HUDEP-2 (cell line): ENCODE data around the gene PDGFA.

Experiments
- DNase-seq, 76 experiments: peaks; one replicate each; lab custom pipeline; 2025; ENCODE audit not compliant: unreplicated experiment in 76 of 76; lab: John Stamatoyannopoulos, UW

Gene PDGFA

DNA sequence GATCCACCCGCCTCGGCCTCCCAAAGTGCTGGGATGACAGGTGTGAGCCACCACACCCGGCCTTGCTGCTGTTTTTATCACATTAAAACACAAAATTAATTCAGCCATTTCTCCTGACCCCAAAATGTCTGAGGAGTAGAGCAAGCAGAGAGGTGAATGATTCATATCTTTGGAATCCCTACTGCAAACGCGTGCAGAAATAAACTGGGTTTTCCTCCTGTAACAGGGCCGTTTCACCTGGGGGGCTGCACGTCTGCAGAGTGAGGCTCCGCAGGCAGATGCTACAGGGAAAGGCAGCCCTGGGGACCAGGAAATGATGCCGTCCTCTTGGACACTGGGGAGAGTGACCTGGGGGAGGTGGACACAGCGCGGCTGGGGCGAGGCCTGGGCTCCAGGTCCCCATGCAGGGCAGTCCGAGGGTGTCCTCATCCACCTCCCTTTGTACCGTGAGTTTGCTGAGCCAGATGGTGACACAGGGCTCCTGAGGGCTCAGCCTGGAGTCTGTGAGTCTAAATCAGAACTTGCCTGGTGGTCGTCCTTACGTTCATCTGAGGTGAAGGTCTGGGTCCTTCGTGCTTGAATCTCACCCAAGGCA, 41.9 kb downstream of the PDGFA start:
- no peak for DNase-seq

DNA sequence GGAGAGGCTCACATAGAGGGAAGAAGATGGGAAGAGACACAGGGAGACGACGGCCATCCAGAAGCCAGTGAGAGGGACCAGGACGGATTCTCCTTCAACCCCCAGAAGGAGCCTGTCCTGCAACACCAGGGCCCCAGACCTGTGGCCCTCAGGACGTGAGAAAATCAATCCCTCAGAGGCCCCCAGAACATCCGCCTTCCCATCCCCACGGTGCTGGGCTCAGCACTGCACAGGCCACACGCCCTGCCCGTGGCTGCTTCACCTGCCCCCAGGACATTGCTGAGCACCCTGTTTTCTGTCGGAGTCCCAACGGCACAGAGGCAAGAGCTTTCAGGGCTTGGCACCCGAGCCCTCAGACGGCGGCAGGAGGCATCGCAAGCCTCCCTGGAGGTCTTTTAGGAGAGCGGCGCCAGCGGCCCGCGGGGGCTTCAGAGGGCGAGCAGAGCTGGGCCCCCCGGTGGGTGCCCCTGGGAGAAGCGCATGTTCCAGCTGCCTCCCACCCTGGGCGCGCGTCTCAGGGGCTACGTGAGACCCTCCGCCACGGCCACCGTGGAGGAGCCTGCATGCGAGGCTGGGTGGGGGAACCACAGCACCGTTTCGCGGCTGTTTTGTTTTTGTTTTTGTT, 42.8 kb downstream of the PDGFA start:
- DNase-seq = no peak

DNA sequence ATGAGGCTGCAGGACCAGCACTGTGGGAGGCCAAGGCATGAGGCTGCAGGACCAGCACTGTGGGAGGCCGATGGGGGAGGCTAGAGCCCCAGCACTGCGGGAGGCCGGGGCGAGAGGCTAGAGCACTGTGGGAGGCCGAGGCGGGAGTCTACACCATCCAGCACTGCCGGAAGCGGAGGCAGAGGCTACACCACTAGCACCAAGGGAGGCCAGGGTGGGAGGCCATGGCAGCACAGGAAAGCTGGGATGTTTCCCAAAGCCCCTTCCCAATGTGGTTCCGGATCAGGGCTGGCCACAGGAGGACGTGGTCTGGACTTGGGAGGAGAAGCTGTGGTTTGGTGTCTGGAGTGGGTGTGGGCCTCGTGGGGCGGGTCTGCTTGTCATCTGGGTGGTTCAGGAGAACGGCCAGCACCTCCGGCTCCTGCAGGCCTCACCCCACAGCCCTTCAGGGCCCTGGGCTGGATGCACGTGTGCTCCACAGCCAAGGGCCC, 43.6 kb downstream of the PDGFA start:
- DNase-seq = no peak

DNA sequence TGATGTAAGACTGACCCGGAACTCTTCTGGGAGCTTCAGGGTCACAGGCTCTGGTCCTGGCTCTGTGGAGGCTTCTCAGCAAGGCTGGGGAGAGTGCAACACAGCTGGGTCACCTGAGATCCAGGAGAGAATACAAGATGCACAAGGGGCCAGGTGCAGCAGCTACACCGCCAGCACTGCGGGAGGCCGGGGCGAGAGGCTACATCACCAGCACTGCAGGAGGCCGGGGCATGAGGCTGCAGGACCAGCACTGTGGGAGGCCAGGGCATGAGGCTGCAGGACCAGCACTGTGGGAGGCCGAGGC, 44.3 kb downstream of the PDGFA start:
- no peak for DNase-seq

DNA sequence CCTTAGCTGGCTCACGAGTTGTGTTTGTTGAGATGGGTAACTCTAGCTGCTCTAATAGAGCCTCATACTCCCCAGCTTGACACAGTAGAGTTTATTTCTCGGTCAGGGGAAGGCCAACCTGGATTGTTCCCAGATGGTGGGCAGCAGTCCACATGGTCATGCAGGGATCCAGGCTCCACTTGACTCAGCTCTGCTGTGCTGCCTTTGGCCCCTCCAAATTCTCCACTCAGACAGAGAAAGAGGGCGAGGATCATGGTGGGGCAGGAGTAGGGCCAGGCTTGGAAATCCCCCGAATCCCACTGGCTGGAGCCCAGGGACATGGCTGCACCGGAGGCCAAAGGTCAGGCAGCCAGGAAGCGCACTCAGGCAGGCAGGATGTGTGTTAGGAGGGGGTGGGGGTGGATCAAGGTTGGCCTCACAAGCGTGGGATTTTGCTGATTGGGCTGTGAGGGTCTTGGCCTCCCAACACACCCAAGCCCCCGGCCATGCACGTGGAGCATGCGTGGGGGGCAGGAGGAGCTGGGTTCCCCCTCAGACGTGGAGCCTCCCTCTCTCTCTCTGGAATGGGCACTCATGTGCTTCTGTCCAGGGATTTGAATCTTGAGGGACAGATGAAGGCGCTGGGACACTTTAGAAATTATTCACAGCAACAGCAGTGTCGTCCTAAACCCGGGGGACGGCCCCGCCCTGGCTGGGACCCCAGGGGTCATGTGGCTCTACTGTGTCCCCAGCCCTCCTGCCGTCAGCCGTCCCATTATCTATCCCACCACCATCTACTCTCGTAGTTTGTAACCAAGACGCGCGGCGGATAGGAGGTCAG, 44.8 kb downstream of the PDGFA start:
- no peak for DNase-seq

DNA sequence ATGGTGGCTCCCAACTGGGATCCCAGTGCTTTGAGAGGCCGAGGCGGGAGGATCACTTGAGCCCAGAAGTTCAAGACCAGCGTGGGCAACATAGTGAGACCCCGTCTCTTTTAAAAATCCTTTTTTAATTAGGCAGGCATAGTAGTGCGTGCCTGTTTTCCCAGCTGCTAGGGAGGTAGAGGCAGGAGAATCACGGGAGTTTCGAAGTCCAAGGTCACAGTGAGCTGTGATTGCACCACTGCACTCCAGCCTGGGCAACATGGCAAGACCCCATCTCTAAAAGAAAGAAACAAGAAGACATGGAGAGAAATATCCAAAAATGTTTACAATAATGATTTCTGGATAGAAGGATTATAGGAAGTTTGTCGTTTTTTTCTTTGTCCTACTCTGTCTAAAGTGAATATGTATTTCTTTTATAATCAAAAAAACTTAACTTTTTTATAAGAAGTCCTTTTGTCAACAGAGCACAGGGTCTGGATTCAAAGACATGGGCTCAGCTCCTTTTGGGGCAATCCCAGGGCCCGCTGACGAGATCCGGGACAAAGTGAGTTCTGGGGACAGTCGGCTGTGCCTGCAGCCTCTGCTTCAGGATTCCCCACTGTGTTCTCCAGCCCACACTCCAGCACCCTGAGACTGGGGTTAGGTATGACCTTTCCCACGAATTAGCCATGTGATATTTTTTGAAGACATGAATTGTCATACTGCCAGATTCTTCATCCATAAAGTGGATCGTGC, 45.6 kb downstream of the PDGFA start:
- DNase-seq = no peak

DNA sequence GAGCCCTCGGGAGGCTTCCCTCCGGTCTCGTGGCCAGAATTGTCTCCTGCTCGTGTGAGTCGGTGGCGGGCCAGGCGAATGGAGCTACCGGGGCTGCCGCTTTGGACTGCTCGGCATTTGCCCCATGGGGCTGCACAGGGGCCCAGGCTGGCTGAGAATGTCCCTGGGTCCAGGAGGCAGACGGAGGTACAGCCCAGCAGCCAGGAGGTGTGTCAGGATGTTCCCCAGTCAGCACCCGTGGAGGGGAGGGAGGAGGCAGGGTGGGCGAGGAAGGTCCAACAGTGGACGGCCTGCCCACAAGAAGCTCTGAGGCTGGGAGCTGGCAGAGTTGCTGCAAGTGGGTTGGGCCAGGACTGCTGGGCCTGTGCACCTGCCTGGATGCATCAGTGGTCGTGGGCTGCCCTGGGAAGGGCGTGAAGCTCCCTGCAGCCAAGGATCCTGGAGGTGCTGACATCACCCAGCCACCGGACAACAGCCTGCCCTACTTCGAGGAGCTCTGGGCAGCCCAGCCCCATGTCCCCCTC, 46.4 kb downstream of the PDGFA start:
- DNase-seq = no peak

DNA sequence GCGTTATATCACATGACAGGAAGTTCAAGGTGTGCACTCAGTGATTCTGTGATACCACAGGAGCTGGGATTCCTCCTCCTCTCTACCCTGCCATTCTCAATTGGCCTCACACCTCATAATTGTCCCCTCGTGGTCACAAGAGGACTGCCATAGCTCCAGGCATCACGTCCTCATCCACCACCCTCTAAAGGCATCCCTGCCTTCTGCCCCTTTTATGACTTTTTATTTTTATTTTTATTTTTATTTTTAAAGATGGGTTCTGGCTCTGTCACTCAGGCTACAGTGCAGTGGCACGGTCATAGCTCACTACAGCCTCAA, 47.0 kb downstream of the PDGFA start:
- DNase-seq = no peak

DNA sequence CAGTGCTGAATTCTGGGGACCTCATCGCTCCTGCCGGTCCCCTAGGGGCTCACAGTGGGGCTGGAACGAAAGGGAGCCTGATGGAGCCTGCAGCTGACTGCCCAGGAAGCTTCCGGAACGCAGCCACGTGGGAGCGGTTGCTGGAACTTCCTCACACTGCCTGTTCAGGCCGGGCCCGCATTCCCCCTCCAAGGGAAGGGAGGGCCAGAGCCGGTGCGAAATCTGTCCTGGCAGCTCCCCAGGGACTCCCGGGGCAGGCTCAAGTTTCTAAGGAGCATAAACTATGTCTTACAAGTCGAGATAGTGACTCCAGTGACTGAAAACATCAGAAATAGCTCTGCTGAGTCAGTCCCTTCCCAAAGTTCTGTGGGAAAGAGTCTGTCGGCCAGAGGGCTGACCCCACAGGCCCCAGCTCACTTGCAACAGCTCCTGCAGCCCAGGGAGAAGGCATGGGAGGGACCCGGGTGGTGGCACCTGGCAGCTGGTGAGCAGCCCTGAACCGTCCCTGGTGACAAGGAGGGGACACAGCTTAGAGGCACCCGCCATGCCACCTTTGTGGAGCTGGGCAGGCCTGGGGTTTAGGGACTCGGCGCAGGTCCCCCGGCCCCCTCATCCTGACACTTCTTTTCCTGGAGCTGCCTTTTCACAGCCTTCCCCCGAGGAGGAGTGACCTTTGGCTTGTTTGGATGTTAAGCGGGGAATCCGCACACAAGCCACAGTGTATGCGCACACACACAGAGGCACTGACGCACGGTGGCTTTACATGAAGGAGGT, 47.6 kb downstream of the PDGFA start:
- no peak for DNase-seq

DNA sequence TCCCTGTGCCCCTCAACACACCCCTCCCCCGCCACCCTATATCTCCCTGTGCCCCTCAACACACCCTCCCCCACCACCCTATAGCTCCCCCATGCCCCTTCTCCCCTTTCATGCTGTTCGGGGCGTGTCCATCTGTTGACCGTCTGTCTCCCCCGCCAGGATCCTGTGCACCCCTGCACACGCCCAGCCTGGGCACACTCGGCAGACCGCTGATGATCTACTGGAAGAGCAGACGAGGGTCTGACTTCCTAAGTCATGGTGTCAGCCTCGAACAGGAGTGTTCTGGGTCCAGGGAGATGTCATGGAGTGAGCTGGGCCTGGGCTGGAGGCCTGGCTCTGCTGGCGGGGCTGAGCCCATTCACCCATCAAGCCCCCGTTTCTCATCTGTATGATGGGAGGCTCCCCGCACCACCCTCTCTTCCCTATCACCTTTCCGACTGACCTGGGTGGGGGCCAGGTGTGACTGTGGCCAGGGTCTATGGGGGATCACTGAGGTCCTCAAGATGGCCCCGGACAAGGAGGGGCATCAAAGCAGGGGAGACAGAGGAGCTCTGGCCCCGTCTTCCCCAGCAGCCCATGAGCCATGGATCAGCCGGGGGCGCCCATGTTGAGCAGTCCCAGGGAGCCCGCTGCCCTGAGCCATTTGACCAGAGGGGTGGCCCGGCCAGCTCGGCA, 48.3 kb downstream of the PDGFA start:
- DNase-seq = no peak

DNA sequence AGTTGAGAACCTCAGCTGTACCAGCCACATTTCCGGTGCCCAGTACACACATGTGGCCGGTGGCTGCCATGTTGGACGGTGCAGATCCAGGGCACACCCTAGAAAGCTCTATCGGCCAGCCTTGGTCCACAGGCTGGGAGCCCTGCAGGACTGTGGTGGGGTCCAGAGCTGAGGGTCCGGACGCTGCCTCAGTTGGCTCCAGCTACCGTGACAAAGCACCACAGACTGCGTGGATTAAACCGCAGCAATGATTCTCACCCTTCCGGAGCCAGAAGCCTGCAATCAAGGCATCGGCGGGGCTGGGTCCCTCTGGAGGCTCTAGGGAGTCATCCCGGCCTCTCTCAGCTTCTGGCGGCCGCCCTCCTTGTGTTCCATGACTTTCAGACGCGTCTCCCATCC, 50.1 kb downstream of the PDGFA start:
- no peak for DNase-seq

DNA sequence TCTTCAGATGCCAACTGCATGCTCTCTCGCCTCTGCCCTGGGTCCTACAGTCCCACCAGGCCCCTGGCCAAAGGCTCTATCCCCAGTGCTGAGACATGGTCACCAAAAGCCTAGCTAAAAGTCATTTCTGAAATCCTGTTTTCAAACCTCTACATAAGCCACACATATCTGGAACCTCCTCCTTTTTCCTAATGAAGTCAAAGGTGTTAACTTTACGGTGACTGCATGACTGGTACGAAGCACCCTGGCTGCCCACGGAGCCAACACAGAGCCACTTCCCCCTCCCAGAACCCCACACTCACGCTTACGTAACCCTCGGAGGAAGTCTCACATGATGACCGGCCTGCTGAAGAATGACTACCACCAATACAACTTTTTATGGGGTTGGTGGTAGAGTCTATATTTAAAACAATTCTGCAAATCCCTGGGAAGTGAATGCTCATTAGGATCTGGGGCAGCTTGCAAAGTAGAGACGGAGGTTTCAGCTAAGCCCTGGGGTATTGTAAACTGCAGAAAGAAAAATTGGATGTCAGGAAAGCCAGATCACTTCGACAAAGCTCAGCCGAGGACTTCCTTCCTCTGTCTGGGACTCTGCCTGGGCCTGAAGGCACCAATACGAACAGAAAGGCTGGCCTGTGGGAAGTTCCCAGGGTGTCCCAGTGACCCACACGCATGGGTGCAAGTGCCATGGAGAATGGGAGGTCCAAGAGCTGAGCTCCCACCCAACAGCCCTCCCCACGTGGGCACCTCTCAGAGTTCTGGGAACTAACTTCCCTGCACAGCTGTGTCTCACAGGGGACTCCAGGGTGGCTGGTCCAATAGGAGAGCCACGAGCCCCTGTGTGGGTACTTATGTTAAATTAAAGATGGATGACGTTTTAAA, 50.7 kb downstream of the PDGFA start:
- DNase-seq = no peak

DNA sequence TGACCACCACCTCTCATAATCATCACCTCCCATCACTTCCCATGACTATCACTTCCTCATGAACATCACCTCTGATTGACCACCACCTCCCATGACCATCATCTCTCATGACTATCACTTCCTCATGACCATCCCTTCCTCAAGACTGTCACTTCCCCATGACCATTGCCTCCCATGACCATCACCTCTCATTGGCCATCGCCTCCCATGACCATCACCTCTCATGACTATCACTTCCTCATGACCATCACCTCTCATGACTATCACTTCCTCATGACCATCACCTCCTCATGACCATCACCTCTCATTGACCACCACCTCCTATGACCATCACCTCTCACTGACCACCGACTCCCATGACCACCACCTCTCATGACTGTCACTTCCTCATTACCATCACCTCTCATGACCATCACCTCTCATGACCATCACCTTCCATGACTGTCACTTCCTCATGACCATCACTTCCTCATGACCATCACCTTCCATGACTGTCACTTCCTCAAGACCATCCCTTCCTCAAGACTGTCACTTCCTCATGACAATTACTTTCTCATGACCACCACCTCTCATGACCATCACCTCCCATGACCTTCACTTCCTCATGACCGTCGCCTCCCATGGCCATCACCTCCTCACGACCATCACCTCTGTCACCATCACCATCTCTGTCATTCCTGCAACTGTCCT, 51.6 kb downstream of the PDGFA start:
- no peak for DNase-seq

DNA sequence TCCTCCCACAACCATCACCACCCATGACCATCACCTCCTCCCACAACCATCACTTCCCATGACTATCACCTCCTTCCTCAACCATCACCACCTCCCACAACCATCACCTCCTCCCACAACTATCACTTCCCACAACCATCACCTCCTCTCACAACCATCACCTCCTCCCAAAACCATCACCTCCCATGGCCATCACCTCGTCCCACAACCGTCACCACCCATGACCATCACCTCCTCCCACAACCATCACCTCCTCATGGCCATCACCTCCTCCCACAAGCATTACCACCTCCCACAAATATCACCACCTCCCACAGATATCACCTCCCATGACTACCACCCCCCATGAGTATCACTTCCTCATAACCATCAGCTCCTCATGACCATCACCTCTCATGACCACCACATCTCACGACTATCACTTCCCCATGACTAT, 52.2 kb downstream of the PDGFA start:
- DNase-seq = no peak

DNA sequence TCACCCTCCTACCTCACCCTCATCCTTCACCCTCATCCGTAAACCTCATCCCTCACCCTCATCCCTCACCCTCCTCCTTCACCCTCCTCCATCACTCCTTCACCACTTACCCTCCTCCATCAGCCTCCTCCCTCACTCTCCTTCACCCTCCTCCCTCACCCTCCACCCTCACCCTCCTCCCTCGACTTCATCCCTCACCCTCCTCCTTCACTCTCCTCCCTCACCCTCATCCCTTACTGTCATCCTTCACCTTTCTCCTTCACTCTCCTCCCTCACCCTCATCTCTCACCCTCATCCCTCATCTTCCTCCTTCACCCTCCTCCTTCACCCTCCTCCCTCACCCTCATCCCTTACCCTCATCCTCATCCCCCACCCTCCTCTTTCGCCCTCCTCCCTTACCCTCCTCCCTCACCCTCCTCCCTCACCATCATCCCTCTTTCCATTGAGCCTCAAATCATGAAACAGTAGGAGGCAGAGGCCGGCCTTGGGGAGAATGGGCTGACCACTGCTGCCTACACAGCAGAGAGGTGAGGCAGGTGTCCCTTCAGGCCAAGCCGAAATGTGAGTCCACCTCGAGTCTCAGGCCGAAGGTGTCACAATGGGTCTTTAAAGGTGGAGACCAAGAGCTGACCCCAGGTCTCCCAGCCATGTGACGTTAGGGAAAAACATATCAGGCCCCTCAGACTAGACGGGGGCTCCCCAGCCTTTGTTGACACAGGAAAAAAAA, 53.0 kb downstream of the PDGFA start:
- no peak for DNase-seq

DNA sequence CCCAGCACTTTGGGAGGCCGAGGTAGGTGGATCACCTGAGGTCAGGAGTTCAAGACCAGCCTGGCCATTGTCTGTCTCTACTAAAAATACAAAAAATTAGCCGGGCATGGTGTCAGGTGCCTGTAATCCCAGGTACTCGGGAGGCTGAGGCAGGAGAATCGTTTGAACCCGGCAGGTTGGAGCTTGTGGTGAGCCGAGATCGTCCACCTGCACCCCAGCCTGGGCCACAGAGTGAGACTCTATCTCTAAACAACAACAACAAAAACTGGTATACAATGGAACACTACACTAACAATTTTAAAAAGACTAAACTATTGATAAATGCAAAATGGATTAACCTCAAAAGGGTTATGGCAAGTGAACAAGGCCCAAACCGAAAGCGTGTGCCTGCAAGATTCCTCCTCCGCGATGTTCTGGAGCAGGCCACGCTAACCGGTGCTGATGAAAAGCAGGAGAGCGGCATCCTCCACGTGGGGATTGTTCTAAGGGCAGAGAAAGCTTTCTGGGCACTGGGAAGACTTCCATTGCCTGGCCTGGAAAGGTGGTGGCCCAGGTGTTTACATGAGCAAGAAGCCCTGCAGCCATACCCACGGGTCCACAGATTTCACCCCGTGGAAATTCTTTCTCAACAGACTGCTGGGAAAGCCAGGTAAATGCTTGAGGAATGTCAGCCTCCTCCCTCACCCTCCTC, 53.8 kb downstream of the PDGFA start:
- DNase-seq = no peak
